GM12878 (cell line): ENCODE results near the gene HECTD3. TPM values are rescaled to one million over a fixed set of nuclear protein-coding genes. Genes with fewer than 3 reads are reported as not detected.

Experiments used
- ATAC-seq: fragments of 200-7000 bp; cut with Tn5 transposase; 3 replicates; pipeline ENCODE4 v1.9.1; 2020; ENCODE audit warnings: mild to moderate bottlenecking, moderate library complexity
- Bru-seq: library from RNA; stranded (reverse); fragments of 400-500 nt; gene quantifications from one replicate; lab custom pipeline; 2021; lab: Mats Ljungman, UMichigan
- BruChase-seq, 2 experiments: library from RNA; stranded (reverse); fragments of 400-500 nt; gene quantifications; one replicate each; lab custom pipeline; 2021; lab: Mats Ljungman, UMichigan
- BruUV-seq: library from RNA; stranded (reverse); fragments of 400-500 nt; replicated peaks from 2 replicates; lab custom pipeline; 2021; lab: Mats Ljungman, UMichigan
- CTCF ChIA-PET: fragments of 300-600 bp; sonication (Branson Sonifier 250); formaldehyde crosslinking; extraction: SDS; loops from one replicate; lab custom pipeline; 2021; ENCODE audit warnings: inconsistent platforms; lab: Yijun Ruan, JAX
- POLR2A ChIA-PET: fragments of 350-600 bp; formaldehyde crosslinking; extraction: SDS; loops from one replicate; lab custom pipeline; 2021; ENCODE audit warnings: inconsistent platforms; lab: Charles Lee
- RAD21 ChIA-PET: fragments of 300-600 bp; sonication (Branson Sonifier 250); formaldehyde crosslinking; loops from one replicate; lab custom pipeline; 2023; ENCODE audit warnings: antibody characterized with exemption; ENCODE audit not compliant: unreplicated experiment; lab: Charles Lee
- SMC1A ChIA-PET: fragments of 300-600 bp; sonication (Branson Sonifier 250); formaldehyde crosslinking; loops from one replicate; lab custom pipeline; 2023; ENCODE audit not compliant: unreplicated experiment, uncharacterized antibody; lab: Charles Lee
- DNase-seq: peaks from one replicate; pipeline ENCODE4 v3.0.0-alpha.2; 2011; ENCODE audit warnings: low read depth, low spot score
- FAIRE-seq: peaks from 3 replicates; lab custom pipeline; 2011; peaks lifted over from hg19 to GRCh38; lab: Jason Lieb, UNC
- H2AFZ ChIP-seq: 2 replicates; pipeline ENCODE4 v1.6.0; 2011; ENCODE audit warnings: low read depth, low read length, control low read depth; ENCODE audit not compliant: control insufficient read depth
- H3K27ac ChIP-seq: 2 replicates; pipeline ENCODE4 v1.5.1; 2011; ENCODE audit warnings: control low read depth; ENCODE audit not compliant: control insufficient read depth, insufficient read depth
- H3K27me3 ChIP-seq, 2 experiments: replicated peaks in 1 of 2; 2 replicates each; pipeline versions ENCODE4 v1.6.0 to v1.6.1; 2011; ENCODE audit warnings: low read length in 1 of 2; ENCODE audit not compliant: control insufficient read depth in 2 of 2, insufficient read depth in 2 of 2
- H3K36me3 ChIP-seq, 2 experiments: 2 replicates each; pipeline ENCODE4 v1.5.1; 2011; ENCODE audit warnings: low read length in 1 of 2; ENCODE audit not compliant: control insufficient read depth in 2 of 2, insufficient read depth in 2 of 2
- H3K4me1 ChIP-seq: 2 replicates; pipeline ENCODE4 v1.6.1; 2011; ENCODE audit warnings: mild to moderate bottlenecking, low read length, moderate library complexity, mixed read lengths; ENCODE audit not compliant: control insufficient read depth, insufficient read depth
- H3K4me2 ChIP-seq: 2 replicates; pipeline ENCODE4 v1.6.0; 2011; ENCODE audit warnings: control low read depth; ENCODE audit not compliant: control insufficient read depth, insufficient read depth
- H3K4me3 ChIP-seq: fragments of 200-600 bp; sonication (generic); 2 replicates; pipeline ENCODE4 v1.5.1; 2016
- H3K79me2 ChIP-seq: 2 replicates; pipeline ENCODE4 v1.6.0; 2011; ENCODE audit warnings: low read length; ENCODE audit not compliant: control insufficient read depth, insufficient read depth
- H3K9ac ChIP-seq: 2 replicates; pipeline ENCODE4 v1.8.0; 2011; ENCODE audit warnings: low read length, control low read depth, mixed read lengths; ENCODE audit not compliant: control insufficient read depth, insufficient read depth
- H3K9me3 ChIP-seq: replicated peaks from 3 replicates; pipeline ENCODE4 v1.5.1; 2011; ENCODE audit warnings: mild to moderate bottlenecking, low read length; ENCODE audit not compliant: control insufficient read depth, insufficient read depth
- H4K20me1 ChIP-seq: 2 replicates; pipeline ENCODE4 v1.6.0; 2011; ENCODE audit not compliant: control insufficient read depth, insufficient read depth
- CBFB ChIP-seq: IDR thresholded peaks from 2 replicates; pipeline ENCODE4 v1.6.1; 2016; ENCODE audit warnings: antibody characterized with exemption, low read depth
- CREM ChIP-seq: IDR thresholded peaks from 2 replicates; pipeline ENCODE4 v1.6.1; 2014; ENCODE audit warnings: antibody characterized with exemption, low read depth
- HCFC1 ChIP-seq: fragments of 150-350 bp; IDR thresholded peaks from 2 replicates; pipeline ENCODE4 v1.6.1; 2014; ENCODE audit warnings: low read length
- HDGF ChIP-seq: fragments of 450-650 bp; IDR thresholded peaks from 2 replicates; pipeline ENCODE4 v1.6.1; 2016; ENCODE audit warnings: antibody characterized with exemption
- IKZF1 ChIP-seq: fragments of 450-650 bp; conservative IDR thresholded peaks from 2 replicates; pipeline ENCODE4 v1.6.1; 2017; ENCODE audit warnings: antibody characterized with exemption, mild to moderate bottlenecking
- LARP7 ChIP-seq: fragments of 450-650 bp; IDR thresholded peaks from 2 replicates; pipeline ENCODE4 v1.6.1; 2017; ENCODE audit warnings: mild to moderate bottlenecking
- NBN ChIP-seq: fragments of 450-650 bp; IDR thresholded peaks from 2 replicates; pipeline ENCODE4 v1.6.1; 2016
- POLR2A ChIP-seq: IDR thresholded peaks from 2 replicates; pipeline ENCODE4 v1.6.1; 2011; ENCODE audit warnings: low read depth, mild to moderate bottlenecking, low read length
- RUNX3 ChIP-seq: IDR thresholded peaks from 2 replicates; pipeline ENCODE4 v1.6.1; 2012; ENCODE audit warnings: low read length, inconsistent platforms
- STAT1 ChIP-seq: fragments of 450-650 bp; conservative IDR thresholded peaks from 2 replicates; pipeline ENCODE4 v1.6.1; 2014; ENCODE audit warnings: antibody characterized with exemption, mild to moderate bottlenecking
- TCF12 ChIP-seq: IDR thresholded peaks from 2 replicates; pipeline ENCODE4 v1.6.1; 2011; ENCODE audit warnings: low read depth, mild to moderate bottlenecking, low read length
- TCF3 ChIP-seq: IDR thresholded peaks from 2 replicates; pipeline ENCODE4 v1.6.1; 2012; ENCODE audit warnings: low read depth, mild to moderate bottlenecking, low read length, borderline replicate concordance; ENCODE audit not compliant: insufficient read depth
- ZBTB4 ChIP-seq: fragments of 450-650 bp; formaldehyde crosslinking; IDR thresholded peaks from 2 replicates; pipeline ENCODE4 v1.4.0; 2022; ENCODE audit warnings: mild to moderate bottlenecking, moderate library complexity
- WGBS: methylation state at CpG from one replicate; pipeline ENCODE4 v1.1.6; 2016; ENCODE audit warnings: low lambda C conversion rate; ENCODE audit not compliant: insufficient replicate concordance, insufficient coverage; ENCODE audit errors: missing lambda C conversion rate; 5-methylcytosine and 5-hydroxymethylcytosine counted together
- in situ Hi-C: fragments of 300-500 bp; cut with MboI; formaldehyde crosslinking; loops from 9 replicates; pipeline ENCODE4 v1.14.3; 2018; ENCODE audit warnings: mixed read lengths
- intact Hi-C: fragments of 100-400 bp; cut with micrococcal nuclease; formaldehyde crosslinking; loops from one replicate; pipeline ENCODE4 v1.14.2; 2022; ENCODE audit not compliant: unreplicated experiment
- long read RNA-seq, 2 experiments: library from polyadenylated mRNA; unstranded; transcript quantifications; one replicate each; pipeline ENCODE4 v2.0.0, GENCODE V29; 2019 to 2020
- polyA minus RNA-seq, 3 experiments: library from RNA; depleted of rRNA, polyadenylated mRNA; stranded (reverse); fragments of >200 nt; gene quantifications; 2 replicates each; pipeline ENCODE4 v1.2.3, GENCODE V29; 2011
- polyA plus RNA-seq, 11 experiments: library from polyadenylated mRNA; depleted of rRNA in 4 of 11; unstranded in 6 of 11; stranded (reverse) in 5 of 11; fragments of >200 nt; fragmentation: Nextera tagmentation in 4 of 11; fragmentation: Illumina TruSeq in 1 of 11; extraction: Ambion mirVana in 4 of 11; extraction: Trizol in 1 of 11; gene quantifications; 1 replicate in 1 of 11; 2 replicates in 10 of 11; pipeline versions ENCODE4 v1.2.1 to v1.2.3, GENCODE V29; 2011 to 2016; ENCODE audit warnings: inconsistent platforms in 2 of 11, missing spikeins in 2 of 11, low read depth in 1 of 11
- total RNA-seq, 4 experiments: library from RNA; depleted of rRNA in 3 of 4; stranded (reverse); fragments of >200 nt in 3 of 4; fragmentation: Illumina TruSeq in 1 of 4; extraction: Trizol in 1 of 4; gene quantifications; 2 replicates each; pipeline versions ENCODE4 v1.2.1 to v1.2.3, GENCODE V29; 2013 to 2021

Gene HECTD3
- total RNA-seq (2013; cell fraction: nucleolus; rRNA removed) = 14.2 and 17.4 TPM in 2 replicates
- 11.3 and 15.1 TPM in 2 replicates for total RNA-seq (2014; rRNA removed)
- total RNA-seq (2014; rRNA removed; fragmentation: Illumina TruSeq; extraction: Trizol) = 6.9 and 8.2 TPM in 2 replicates
- 27.4 and 30.3 TPM in 2 replicates for total RNA-seq (2021)
- 14.9 TPM for polyA plus RNA-seq (2011; ENCODE audit: low read depth)
- polyA plus RNA-seq (2011; rRNA removed) = 14.8 and 28.4 TPM in 2 replicates
- 26.2 and 27.3 TPM in 2 replicates for polyA plus RNA-seq (2011; cell fraction: cytosol; rRNA removed)
- polyA plus RNA-seq (2011; cell fraction: nucleus; rRNA removed) = 84.0 and 90.6 TPM in 2 replicates
- 22.8 and 25.4 TPM in 2 replicates for polyA plus RNA-seq (2012)
- 20.7 and 22.0 TPM in 2 replicates for polyA plus RNA-seq (2014; fragmentation: Illumina TruSeq; extraction: Trizol)
- polyA plus RNA-seq (2014; fragmentation: Nextera tagmentation; extraction: Ambion mirVana) = 1 to 10 TPM; 3.4 to 4.6 TPM
- 23.3 and 26.8 TPM in 2 replicates for polyA plus RNA-seq (2014; rRNA removed)
- 10 to 100 TPM; 24.1 to 30.4 TPM for polyA plus RNA-seq (2016; fragmentation: Nextera tagmentation; extraction: Ambion mirVana)
- 33.6 and 39.9 TPM in 2 replicates for polyA minus RNA-seq (2011; rRNA and poly(A)+ RNA removed)
- 13.4 and 17.2 TPM in 2 replicates for polyA minus RNA-seq (2011; cell fraction: cytosol; rRNA and poly(A)+ RNA removed)
- polyA minus RNA-seq (2011; cell fraction: nucleus; rRNA and poly(A)+ RNA removed) = 10.6 and 16.6 TPM in 2 replicates
- Bru-seq, nascent RNA = percentile 64 among the genes with signal in this experiment
- BruChase-seq, experiment 1, labeled RNA remaining after a 6-hour chase = percentile 79 among the genes with signal in this experiment
- BruChase-seq, experiment 2, labeled RNA remaining after a 2-hour chase = percentile 71 among the genes with signal in this experiment
- long read RNA-seq, experiment 1, transcript HECTD3-202 (21 exons, 3,610 nt) = major isoform, 7 of 12 reads
- long read RNA-seq, experiment 1, partial matches to known transcripts = 4 of 12 reads
- long read RNA-seq, experiment 1, other reads (novel, unspliced or antisense) = 1 of 12 reads
- long read RNA-seq, experiment 2, partial matches to known transcripts = 0 of 1 reads
- long read RNA-seq, experiment 2, other reads (novel, unspliced or antisense) = 1 of 1 reads

- Histone ChIP-seq H3K27ac (peak within 1 kb of the TSS; percentile 79), H3K79me2 (peaks cover 16% of the 10 kb centered on the region), H2AFZ (peak within 1 kb of the TSS; percentile 100), H4K20me1 (no peaks in the 10 kb centered on the region), H3K9me3 (no peaks in the 10 kb centered on the region), H3K4me3 (peak within 1 kb of the TSS; percentile 90), H3K4me1 (peaks cover 17% of the 10 kb centered on the region), H3K36me3 (peaks cover 3 to 14% of the 10 kb centered on the region in 2 experiments), H3K4me2 (peak within 1 kb of the TSS; percentile 99), H3K27me3 (no peaks in the 10 kb centered on the region), H3K9ac (peak within 1 kb of the TSS; percentile 78)
- BruUV-seq = no TSS peak
- intact Hi-C loops = loop anchor here (1.0 to 10.0 kb wide), 5 partner anchors 175 to 574 kb away; partner anchors contain the start of genes MUTYH, NASP, RNU5D-1 and TOE1
- ChIA-PET RAD21 (interaction anchor here (0.5 to 12.5 kb wide), 35 partner anchors 8 to 574 kb away, joined by 3 to 313 read pairs (median 4); partner anchors contain the start of genes BTBD19, CCDC163, EIF2B3 and MMACHC), CTCF (interaction anchor here (0.6 to 11.4 kb wide), 33 partner anchors 13 to 559 kb away, joined by 3 to 252 read pairs (median 5); partner anchors contain the start of genes BEST4, CCDC163, EIF2B3 and MMACHC), SMC1A (interaction anchor here (0.6 to 12.5 kb wide), 35 partner anchors 11 to 574 kb away, joined by 3 to 284 read pairs (median 4); partner anchors contain the start of genes BEST4, CCDC163, EIF2B3 and MMACHC), POLR2A (interaction anchor here (0.6 to 3.2 kb wide), 27 partner anchors 11 to 852 kb away, joined by 3 to 26 read pairs (median 4); partner anchors contain the start of genes BEST4, BTBD19, EIF2B3 and KIF2C)
- in situ Hi-C loops = loop anchor here (5.0 kb wide), 3 partner anchors 291 to 571 kb away; partner anchors contain the start of genes NASP and TESK2
- peak; percentile 73 for FAIRE-seq
- peak; percentile 56 for DNase-seq
- WGBS = 3% methylated on average over 48 of the region's 62 CpGs
- ATAC-seq = peak; percentile 92
- TF ChIP-seq RUNX3 (peak; percentile 78), IKZF1 (peak; percentile 73), STAT1 (no peak), POLR2A (peak; percentile 86), HDGF (peak; percentile 93), NBN (peak; percentile 49; the same call in 1 of the 2 replicates), CBFB (0 out of 2 replicates have a peak, but pooled peaks have one; percentile 42), HCFC1 (0 out of 2 replicates have a peak, but pooled peaks have one; percentile 36), TCF3 (peak; percentile 93), ZBTB4 (CRISPR knock-in tag) (no peak), CREM (peak; percentile 38; the same call in 1 of the 2 replicates), LARP7 (peak; percentile 81; the same call in 1 of the 2 replicates), TCF12 (peak; percentile 84)
These were observed at the start of gene HECTD3 for GRCh38 chr1:45010855-45011811. TSS of gene HECTD3 (minus strand) at chr1:45011324. CDS start at chr1:45011257, 67 bp downstream.
